ENCODE results near the gene BMERB1.

GRCh38 chr16:15604460-15605440 lies 170.4 kb downstream of the BMERB1 start:
- no peak for TF ChIP-seq CTCF (IDR thresholded peaks at IDR 0.05)
- no peak for TF ChIP-seq POLR2A (IDR thresholded peaks at IDR 0.05)
